Measurements from ENCODE around the gene FBXL4.

The FBXL4 gene

DNA sequence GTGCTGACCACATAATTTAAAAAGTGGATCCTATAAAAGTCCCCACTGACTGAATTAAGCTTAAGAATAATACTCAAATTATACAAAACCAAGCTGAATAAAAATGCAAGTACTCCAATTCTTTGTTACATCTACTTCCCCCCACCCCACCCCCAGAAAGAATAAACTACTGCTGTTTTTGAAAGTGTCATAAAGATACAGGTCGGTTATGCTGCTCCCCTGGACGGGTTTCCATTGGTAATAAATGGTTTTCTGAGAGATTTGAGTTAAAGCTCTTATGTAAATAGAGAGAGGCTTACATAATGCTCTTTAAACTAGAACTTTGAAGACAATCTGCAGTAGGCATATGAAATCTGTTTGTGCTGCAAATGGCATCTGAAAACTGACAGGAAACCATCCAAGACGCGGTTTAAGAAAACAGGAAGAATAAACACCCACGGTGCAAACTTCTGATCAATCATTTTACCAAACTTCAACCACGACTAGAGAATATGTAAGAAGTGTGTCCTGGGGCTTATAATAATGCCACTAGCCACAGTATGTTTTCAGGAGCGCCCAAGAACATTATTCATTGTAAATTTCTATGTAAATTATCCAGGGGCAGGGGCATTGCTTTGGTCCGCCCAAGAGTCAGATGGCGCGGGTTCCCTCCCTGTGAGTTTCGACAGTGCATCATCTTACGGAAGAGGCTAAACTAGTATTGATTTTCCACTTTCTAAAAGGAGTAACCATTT is 124.2 kb downstream of the FBXL4 start:
- Mint-ChIP-seq H3K27ac (ENCODE audit: low read depth) (no peak overlapping the region), H3K27me3 (peaks cover 100% of the 10 kb centered on the region), H3K4me3 (peak overlapping the region; percentile 61), H3K36me3 (ENCODE audit: insufficient read depth) (no peaks in the 10 kb centered on the region), H3K4me1 (peaks cover 23% of the 10 kb centered on the region), H3K9me3 (peaks cover 10% of the 10 kb centered on the region)
- no peak for DNase-seq (ENCODE audit: low spot score in 2 of 2)
- ATAC-seq (replicated peaks; ENCODE audit: extremely low read depth, poor library complexity, severe bottlenecking): no peak

DNA sequence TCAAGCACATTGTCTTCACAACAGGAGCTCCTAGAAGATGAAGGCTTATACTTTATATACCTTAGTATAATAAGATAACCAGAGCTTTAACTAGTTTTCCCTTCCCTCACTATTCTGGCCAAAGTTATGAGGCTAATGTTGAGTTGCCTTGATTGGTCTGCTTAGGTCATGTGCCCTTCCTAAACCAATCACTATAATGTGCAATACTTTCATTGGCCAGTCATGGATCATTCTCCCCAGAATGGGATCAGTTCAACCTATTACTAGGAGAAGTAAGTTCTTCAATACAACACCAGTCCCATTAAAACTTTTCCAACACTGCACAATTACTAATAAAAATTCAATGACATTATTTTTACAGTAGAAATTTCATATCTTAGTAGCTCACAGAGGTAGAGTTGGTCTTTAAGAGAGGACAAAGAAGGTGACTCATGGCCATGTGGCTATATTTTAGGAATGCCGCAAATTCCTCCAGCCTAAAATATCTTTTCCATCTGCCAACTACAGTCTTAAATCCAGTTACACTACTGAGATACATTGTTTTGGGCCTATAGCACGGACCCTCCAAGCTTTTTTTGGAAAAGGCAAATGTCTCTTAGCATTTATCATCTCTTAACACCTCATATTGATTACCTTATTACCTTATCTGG is 125.9 kb downstream of the FBXL4 start:
- peaks cover 10% of the 10 kb centered on the region for H3K9me3 Mint-ChIP-seq
- peaks cover 16% of the 10 kb centered on the region for H3K4me1 Mint-ChIP-seq

More for the DNA sequence above, 125.9 kb downstream of the FBXL4 start:
- Mint-ChIP-seq H3K27ac (ENCODE audit: low read depth) (no peak overlapping the region), H3K27me3 (peaks cover 100% of the 10 kb centered on the region), H3K4me3 (no peak overlapping the region), H3K36me3 (ENCODE audit: insufficient read depth) (no peaks in the 10 kb centered on the region)
- ATAC-seq (replicated peaks; ENCODE audit: extremely low read depth, poor library complexity, severe bottlenecking) (no peak), DNase-seq (ENCODE audit: low spot score in 2 of 2) (no peak)

Measured in central memory CD8-positive, alpha-beta T cell (primary cell).